RPMI8226 (cell line): Measurements from ENCODE around the gene SPTY2D1.
"Not testable (repeated sequence)": the region's sequence is repeated elsewhere in the genome, so short reads cannot be mapped to it uniquely, and the experiment has no call there.

ENCODE experiments used
- DNase-seq: peaks from one replicate; pipeline ENCODE4 v3.0.0-alpha.2; 2015

Gene SPTY2D1

GRCh38 chr11:18634140-18635032 is at the start of gene SPTY2D1:
Gene SPTY2D1, minus strand, starts transcription at chr11:18634342. Its CDS starts 85 bp downstream, at chr11:18634257.
- DNase-seq, result peak; percentile 98

GRCh38 chr11:18682466-18682865 is 48.3 kb upstream of the SPTY2D1 start:
- no peak for DNase-seq

GRCh38 chr11:18681949-18682348 is 47.8 kb upstream of the SPTY2D1 start:
- DNase-seq, result not testable (repeated sequence)

GRCh38 chr11:18677560-18677959 is 43.4 kb upstream of the SPTY2D1 start:
- no peak for DNase-seq

GRCh38 chr11:18676803-18677202 is 42.7 kb upstream of the SPTY2D1 start:
- DNase-seq, result no peak

- not testable (repeated sequence) for DNase-seq
Observed at GRCh38 chr11:18672209-18672608, 38.1 kb upstream of the SPTY2D1 start.

GRCh38 chr11:18671246-18671645 is 37.1 kb upstream of the SPTY2D1 start:
- DNase-seq, result no peak

- DNase-seq, result no peak
Observed at GRCh38 chr11:18669711-18670110, 35.6 kb upstream of the SPTY2D1 start.

- no peak for DNase-seq
Observed at GRCh38 chr11:18669219-18669596, 35.1 kb upstream of the SPTY2D1 start.

GRCh38 chr11:18668131-18668530 is 34.0 kb upstream of the SPTY2D1 start:
- DNase-seq, result no peak

- not testable (repeated sequence) for DNase-seq
Observed at GRCh38 chr11:18665353-18665872, 31.3 kb upstream of the SPTY2D1 start.

- DNase-seq, result no peak
Observed at GRCh38 chr11:18657673-18658072, 23.5 kb upstream of the SPTY2D1 start.

GRCh38 chr11:18650859-18651557 is 16.9 kb upstream of the SPTY2D1 start:
- DNase-seq, result peak; percentile 66

- no peak for DNase-seq
Observed at GRCh38 chr11:18650353-18650752, 16.2 kb upstream of the SPTY2D1 start.

- DNase-seq, result not testable (repeated sequence)
Observed at GRCh38 chr11:18643034-18643433, 8.9 kb upstream of the SPTY2D1 start.

GRCh38 chr11:18641677-18642076 is 7.5 kb upstream of the SPTY2D1 start:
- no peak for DNase-seq

- DNase-seq, result no peak
Observed at GRCh38 chr11:18633256-18634139, 644 bp downstream of the SPTY2D1 start.

GRCh38 chr11:18632841-18633240 is 1.3 kb downstream of the SPTY2D1 start:
- DNase-seq, result no peak

GRCh38 chr11:18624161-18624560 is 10.0 kb downstream of the SPTY2D1 start:
- DNase-seq, result no peak

- no peak for DNase-seq
Observed at GRCh38 chr11:18623707-18624106, 10.4 kb downstream of the SPTY2D1 start.

- DNase-seq, result no peak
Observed at GRCh38 chr11:18618342-18619025, 15.7 kb downstream of the SPTY2D1 start.

GRCh38 chr11:18617688-18618341 is 16.3 kb downstream of the SPTY2D1 start:
- DNase-seq, result no peak
